ENCODE results near the gene FOCAD. TPM values are rescaled to one million over a fixed set of nuclear protein-coding genes. Genes with fewer than 3 reads are reported as not detected.

The FOCAD gene
- total RNA-seq, 4 donors from 2014 or later: 15.7 to 39.9 (median 25.4) TPM

- DNase-seq (ENCODE audit: low spot score in 2 of 2): no peak
- 70 to 75% methylated on average over 4 of the region's 4 CpGs for WGBS, 2 donors
- Histone ChIP-seq H3K4me3 (no peak overlapping the region), H3K27ac (no peak overlapping the region), H3K36me3 (no peaks in the 10 kb centered on the region), H3K27me3 (no peaks in the 10 kb centered on the region), H3K9me3 (no peaks in the 10 kb centered on the region), H3K4me1 (peaks cover 0 to 10% (median 0%) of the 10 kb centered on the region in 4 donors)
- TF ChIP-seq EP300 (IDR thresholded peaks at IDR 0.05): no peak
- no peak for TF ChIP-seq POLR2A (IDR thresholded peaks at IDR 0.05)
- TF ChIP-seq CTCF (IDR thresholded peaks at IDR 0.05): no peak
Observed at GRCh38 chr9:21027295-21027694, 343.2 kb downstream of the FOCAD start.

GRCh38 chr9:21028466-21028865 is 344.4 kb downstream of the FOCAD start:
- Histone ChIP-seq H3K27me3 (no peaks in the 10 kb centered on the region), H3K4me3 (no peak overlapping the region), H3K36me3 (no peaks in the 10 kb centered on the region), H3K27ac (no peak overlapping the region), H3K9me3 (no peaks in the 10 kb centered on the region), H3K4me1 (peaks cover 0 to 10% (median 0%) of the 10 kb centered on the region in 4 donors)
- TF ChIP-seq POLR2A (IDR thresholded peaks at IDR 0.05): no peak
- TF ChIP-seq CTCF (IDR thresholded peaks at IDR 0.05): no peak
- no peak for TF ChIP-seq EP300 (IDR thresholded peaks at IDR 0.05)
- 37% methylated on average over 3 of the region's 3 CpGs for WGBS, 2 donors
- DNase-seq (ENCODE audit: low spot score in 2 of 2): no peak

GRCh38 chr9:21029661-21030060 is 345.6 kb downstream of the FOCAD start:
- WGBS, 2 donors: 76 to 78% methylated on average over 8 of the region's 8 CpGs

GRCh38 chr9:21030389-21031035 is 346.5 kb downstream of the FOCAD start:
- no peaks in the 10 kb centered on the region for H3K27me3 ChIP-seq
- WGBS, 2 donors: 71 to 77% methylated on average over 5 of the region's 5 CpGs
- TF ChIP-seq EP300 (IDR thresholded peaks at IDR 0.05) (no peak), POLR2A (IDR thresholded peaks at IDR 0.05) (no peak), CTCF (IDR thresholded peaks at IDR 0.05) (no peak)
- H3K36me3 ChIP-seq: no peaks in the 10 kb centered on the region
- peak overlapping the region; percentile 38 to 76 (median 52) for H3K4me3 ChIP-seq
- H3K9me3 ChIP-seq: no peaks in the 10 kb centered on the region
- peaks cover 0 to 10% (median 0%) of the 10 kb centered on the region in 4 donors for H3K4me1 ChIP-seq
- DNase-seq (ENCODE audit: low spot score in 2 of 2): no peak
- H3K27ac ChIP-seq: peak overlapping the region in 3 of 4 donors; percentile 74 to 86 (median 83)

More at GRCh38 chr9:21029661-21030060, 345.6 kb downstream of the FOCAD start:
- Histone ChIP-seq H3K4me3 (no peak overlapping the region), H3K36me3 (no peaks in the 10 kb centered on the region), H3K27me3 (no peaks in the 10 kb centered on the region), H3K27ac (no peak overlapping the region), H3K9me3 (no peaks in the 10 kb centered on the region), H3K4me1 (peaks cover 0 to 10% (median 0%) of the 10 kb centered on the region in 4 donors)
- no peak for TF ChIP-seq CTCF (IDR thresholded peaks at IDR 0.05)
- no peak for TF ChIP-seq POLR2A (IDR thresholded peaks at IDR 0.05)
- no peak for TF ChIP-seq EP300 (IDR thresholded peaks at IDR 0.05)
- no peak for DNase-seq (ENCODE audit: low spot score in 2 of 2)

- peak in 1 of 2 donors; percentile 26 for DNase-seq (ENCODE audit: low spot score in 2 of 2)
- TF ChIP-seq CTCF (IDR thresholded peaks at IDR 0.05) (no peak), POLR2A (IDR thresholded peaks at IDR 0.05) (no peak), EP300 (IDR thresholded peaks at IDR 0.05) (no peak)
- H3K9me3 ChIP-seq: no peaks in the 10 kb centered on the region
- WGBS, 2 donors: 8 to 10% methylated on average over 24 to 33 of the region's 46 CpGs
- H3K27ac ChIP-seq: peak within 1 kb of the TSS in 3 of 4 donors; percentile 74 to 86 (median 83)
- peak within 1 kb of the TSS; percentile 38 to 76 (median 52) for H3K4me3 ChIP-seq
- no peaks in the 10 kb centered on the region for H3K27me3 ChIP-seq
- no peaks in the 10 kb centered on the region for H3K36me3 ChIP-seq
- peaks cover 0 to 10% (median 0%) of the 10 kb centered on the region in 4 donors for H3K4me1 ChIP-seq
Observed at GRCh38 chr9:21031091-21031807, 347.2 kb downstream of the FOCAD start, which contains the start of gene HACD4. HACD4 (minus strand) TSS chr9:21031640; CDS start chr9:21031590, 50 bp downstream.
